HepG2 (cell line): ENCODE results near the gene FYB1. TPM values are rescaled to one million over a fixed set of nuclear protein-coding genes. Genes with fewer than 3 reads are reported as not detected.

Experiments
- ATAC-seq: fragments of 200-7000 bp; cut with Tn5 transposase; 3 replicates; pipeline ENCODE4 v1.9.1; 2020; ENCODE audit warnings: mild to moderate bottlenecking, moderate library complexity
- BruUV-seq: library from RNA; stranded (reverse); fragments of 400-500 nt; replicated peaks from 2 replicates; lab custom pipeline; 2021; lab: Mats Ljungman, UMichigan
- CTCF ChIA-PET: fragments of 300-600 bp; formaldehyde crosslinking; extraction: SDS; loops from one replicate; lab custom pipeline; 2021; ENCODE audit warnings: low total read pairs, inconsistent platforms, low intra/inter-chr PET ratio; lab: Yijun Ruan, JAX
- POLR2A ChIA-PET: fragments of 350-600 bp; sonication (Branson Sonifier 250); formaldehyde crosslinking; loops from one replicate; lab custom pipeline; 2020; ENCODE audit warnings: antibody characterized with exemption, inconsistent platforms; lab: Yijun Ruan, JAX
- DNase-seq: peaks from one replicate; pipeline ENCODE4 v3.0.0-alpha.2; 2015; ENCODE audit warnings: low spot score
- FAIRE-seq: peaks from 3 replicates; lab custom pipeline; 2011; peaks lifted over from hg19 to GRCh38; lab: Jason Lieb, UNC
- H2AFZ ChIP-seq: one replicate; pipeline ENCODE4 v1.6.1; 2011; ENCODE audit warnings: low read length, inconsistent platforms
- H3K27ac ChIP-seq: fragments of 300-600 bp; 3 replicates; pipeline ENCODE4 v1.8.0; 2011; ENCODE audit warnings: mixed run types, mild to moderate bottlenecking, mixed read lengths, low read length, inconsistent platforms; ENCODE audit not compliant: insufficient read depth; ENCODE audit errors: extremely low read length
- H3K27me3 ChIP-seq, 2 experiments: fragments of 200-600 bp in 1 of 2; 2 replicates in 1 of 2; 3 replicates in 1 of 2; pipeline versions ENCODE4 v1.6.0 to v1.8.0; 2011; ENCODE audit warnings: low read length in 2 of 2, mild to moderate bottlenecking in 2 of 2, moderate library complexity in 2 of 2, inconsistent platforms in 1 of 2; ENCODE audit not compliant: insufficient read depth in 2 of 2, control insufficient read depth in 1 of 2
- H3K36me3 ChIP-seq, 2 experiments: fragments of 200-600 bp in 1 of 2; replicated peaks in 1 of 2; 2 replicates in 1 of 2; 3 replicates in 1 of 2; pipeline versions ENCODE4 v1.5.1 to v1.8.0; 2011; ENCODE audit warnings: low read length in 2 of 2, inconsistent platforms in 1 of 2; ENCODE audit not compliant: insufficient read depth in 2 of 2, control insufficient read depth in 1 of 2
- H3K4me1 ChIP-seq: 2 replicates; pipeline ENCODE4 v1.5.1; 2012; ENCODE audit warnings: low read length, inconsistent platforms; ENCODE audit not compliant: insufficient read depth
- H3K4me2 ChIP-seq: 2 replicates; pipeline ENCODE4 v1.6.0; 2011; ENCODE audit warnings: low read depth, low read length, inconsistent platforms
- H3K4me3 ChIP-seq, 3 experiments: fragments of 200-600 bp in 1 of 3; sonication (generic), shearing (Covaris generic) in 1 of 3; replicated peaks in 1 of 3; 2 replicates each; pipeline ENCODE4 v1.5.1; 2011 to 2016; ENCODE audit warnings: low read length in 3 of 3, inconsistent platforms in 2 of 3, low read depth in 2 of 3, mild to moderate bottlenecking in 2 of 3, control low read depth in 1 of 3, mixed read lengths in 1 of 3; ENCODE audit not compliant: insufficient read depth in 1 of 3
- H3K79me2 ChIP-seq: one replicate; pipeline ENCODE4 v1.6.1; 2011; ENCODE audit warnings: low read length, inconsistent platforms; ENCODE audit not compliant: insufficient read depth
- H3K9ac ChIP-seq: 2 replicates; pipeline ENCODE4 v1.6.0; 2011; ENCODE audit warnings: mild to moderate bottlenecking, low read depth, low read length, inconsistent platforms; ENCODE audit not compliant: insufficient read depth
- H3K9me3 ChIP-seq: 2 replicates; pipeline ENCODE4 v1.5.1; 2012; ENCODE audit warnings: mild to moderate bottlenecking, low read length
- H4K20me1 ChIP-seq: 2 replicates; pipeline ENCODE4 v1.6.0; 2011; ENCODE audit warnings: inconsistent platforms, mild to moderate bottlenecking, low read length, moderate library complexity; ENCODE audit not compliant: insufficient read depth
- MATR3 ChIP-seq: sonication (generic); formaldehyde crosslinking; IDR thresholded peaks from 2 replicates; pipeline ENCODE4 v1.4.0; 2020; ENCODE audit warnings: missing genetic modification reagents
- NFATC3 ChIP-seq: sonication (generic); formaldehyde crosslinking; IDR thresholded peaks from 2 replicates; pipeline ENCODE4 v1.5.1; 2020; ENCODE audit warnings: mild to moderate bottlenecking, missing genetic modification reagents
- POLR2AphosphoS5 ChIP-seq: IDR thresholded peaks from 2 replicates; pipeline ENCODE4 v1.6.1; 2012; ENCODE audit warnings: low read depth, low read length
- THAP7 ChIP-seq: sonication (generic); formaldehyde crosslinking; IDR thresholded peaks from 2 replicates; pipeline ENCODE4 v1.8.1; 2023; ENCODE audit warnings: mild to moderate bottlenecking, missing genetic modification reagents
- ZFP62 ChIP-seq: sonication (generic); formaldehyde crosslinking; IDR thresholded peaks from 2 replicates; pipeline ENCODE4 v1.4.0; 2020; ENCODE audit warnings: missing genetic modification reagents
- ZGPAT ChIP-seq: IDR thresholded peaks from 2 replicates; pipeline ENCODE4 v1.6.1; 2016; ENCODE audit warnings: mild to moderate bottlenecking
- ZNF414 ChIP-seq: sonication (generic); formaldehyde crosslinking; IDR thresholded peaks from 2 replicates; pipeline ENCODE4 v1.5.0; 2020; ENCODE audit warnings: missing genetic modification reagents
- ZNF841 ChIP-seq: sonication (generic); formaldehyde crosslinking; IDR thresholded peaks from 2 replicates; pipeline ENCODE4 v1.8.1; 2023; ENCODE audit warnings: missing genetic modification reagents, borderline replicate concordance
- ZNF878 ChIP-seq: sonication (generic); formaldehyde crosslinking; IDR thresholded peaks from 2 replicates; pipeline ENCODE4 v1.8.1; 2023; ENCODE audit warnings: mild to moderate bottlenecking, missing genetic modification reagents, moderate library complexity
- WGBS: methylation state at CpG from one replicate; pipeline ENCODE4 v1.1.6; 2017; ENCODE audit warnings: low lambda C conversion rate; 5-methylcytosine and 5-hydroxymethylcytosine counted together
- in situ Hi-C: cut with HindIII; loops from 2 replicates; pipeline ENCODE4 v1.10.0; 2017; ENCODE audit warnings: low pct_unique_long_range_greater_than_20kb; ENCODE audit not compliant: extremely low pct_ligation_motif_present
- intact Hi-C: fragments of 100-400 bp; cut with micrococcal nuclease; formaldehyde crosslinking; loops from one replicate; pipeline ENCODE4 v1.10.0; 2022; ENCODE audit not compliant: unreplicated experiment
- polyA plus RNA-seq, 8 experiments: library from polyadenylated mRNA; depleted of rRNA in 3 of 8; stranded (reverse) in 7 of 8; unstranded in 1 of 8; fragments of >200 nt; fragmentation: Illumina TruSeq in 4 of 8; extraction: Trizol in 4 of 8; gene quantifications; 2 replicates each; pipeline versions ENCODE4 v1.2.1 to v1.2.3, GENCODE V29; 2011 to 2016; ENCODE audit warnings: low read depth in 4 of 8, missing spikeins in 1 of 8, mixed read lengths in 1 of 8; ENCODE audit not compliant: insufficient read depth in 1 of 8
- total RNA-seq, 5 experiments: library from RNA; depleted of rRNA; stranded (reverse); fragments of >200 nt; fragmentation: Illumina TruSeq; extraction: Trizol; gene quantifications; 2 replicates each; pipeline ENCODE4 v1.2.3, GENCODE V29; 2016; ENCODE audit warnings: low read depth in 1 of 5

The FYB1 gene
- total and polyA plus RNA-seq, 2 of the 13 experiments (the other 11 are each of a cell fraction or from before 2014, with no cell fraction given) = 0.03 TPM; not detected in 1

GRCh38 chr5:39226558-39226957 is 7.2 kb upstream of the FYB1 start (continued):
- TF ChIP-seq ZFP62 (CRISPR knock-in tag) (no peak), MATR3 (no peak)

GRCh38 chr5:39226100-39226451 is 6.7 kb upstream of the FYB1 start:
- intact Hi-C loops = no loop called here
- Histone ChIP-seq H2AFZ (no peak overlapping the region), H3K4me2 (no peak overlapping the region), H3K27me3 (no peaks in the 10 kb centered on the region), H3K9me3 (no peaks in the 10 kb centered on the region), H3K9ac (no peak overlapping the region), H4K20me1 (no peaks in the 10 kb centered on the region), H3K36me3 (no peaks in the 10 kb centered on the region), H3K4me1 (peaks cover 2% of the 10 kb centered on the region), H3K4me3 (no peak overlapping the region), H3K27ac (no peak overlapping the region), H3K79me2 (no peaks in the 10 kb centered on the region)
- in situ Hi-C loops = no loop called here
- ChIA-PET POLR2A (no interaction called here), CTCF (no interaction called here)
- 15% methylated on average over 3 of the region's 3 CpGs for WGBS
- TF ChIP-seq ZNF878 (CRISPR knock-in tag) (no peak), NFATC3 (CRISPR knock-in tag) (no peak), ZNF841 (no peak)
- no TSS peak for BruUV-seq
- DNase-seq (no peak), FAIRE-seq (no peak), ATAC-seq (no peak)

GRCh38 chr5:39225405-39226099 is 6.2 kb upstream of the FYB1 start:
- Histone ChIP-seq H3K4me2 (no peak overlapping the region), H3K4me3 (no peak overlapping the region), H3K9ac (no peak overlapping the region), H3K27ac (no peak overlapping the region), H4K20me1 (no peaks in the 10 kb centered on the region), H3K4me1 (no peaks in the 10 kb centered on the region), H3K36me3 (no peaks in the 10 kb centered on the region), H2AFZ (no peak overlapping the region), H3K9me3 (no peaks in the 10 kb centered on the region), H3K79me2 (no peaks in the 10 kb centered on the region), H3K27me3 (no peaks in the 10 kb centered on the region)
- no peak for DNase-seq
- ChIA-PET POLR2A (no interaction called here), CTCF (no interaction called here)
- in situ Hi-C loops (no loop called here), intact Hi-C loops (no loop called here)
- 0% methylated on average over 2 of the region's 2 CpGs for whole genome bisulfite sequencing
- no peak for ATAC-seq
- no peak for TF ChIP-seq THAP7
- TF ChIP-seq POLR2AphosphoS5 = no peak
- no peak for TF ChIP-seq ZNF414
- no peak for TF ChIP-seq ZGPAT (CRISPR knock-in tag)
- BruUV-seq = no TSS peak
- no peak for FAIRE-seq
